ENCODE measurements around the gene NOXA1.

GRCh38 chr9:137402746-137403145, 20.4 kb upstream of the NOXA1 start:
- TF ChIP-seq CTCF (IDR thresholded peaks at IDR 0.05) (no peak), POLR2AphosphoS5 (IDR thresholded peaks at IDR 0.05) (no peak), POLR2A (IDR thresholded peaks at IDR 0.05) (no peak)
